Raji (cell line): ENCODE data around the gene STUB1.

Experiments used
- POLR2A ChIP-seq: IDR thresholded peaks from 2 replicates; pipeline ENCODE4 v1.6.1; 2011; ENCODE audit warnings: low read depth, low read length, control low read depth; ENCODE audit not compliant: insufficient read depth

The STUB1 gene

GRCh38 chr16:705431-706188, 25.4 kb downstream of the STUB1 start, which contains the start of gene FBXL16:
TSS of gene FBXL16 (minus strand) at chr16:705801. CDS start at chr16:697405, 8,396 bp downstream.
- no peak for TF ChIP-seq POLR2A

- TF ChIP-seq POLR2A: no peak
Observed at GRCh38 chr16:706189-707061, 26.2 kb downstream of the STUB1 start.

GRCh38 chr16:707062-707538, 26.9 kb downstream of the STUB1 start:
- TF ChIP-seq POLR2A: no peak

DNA sequence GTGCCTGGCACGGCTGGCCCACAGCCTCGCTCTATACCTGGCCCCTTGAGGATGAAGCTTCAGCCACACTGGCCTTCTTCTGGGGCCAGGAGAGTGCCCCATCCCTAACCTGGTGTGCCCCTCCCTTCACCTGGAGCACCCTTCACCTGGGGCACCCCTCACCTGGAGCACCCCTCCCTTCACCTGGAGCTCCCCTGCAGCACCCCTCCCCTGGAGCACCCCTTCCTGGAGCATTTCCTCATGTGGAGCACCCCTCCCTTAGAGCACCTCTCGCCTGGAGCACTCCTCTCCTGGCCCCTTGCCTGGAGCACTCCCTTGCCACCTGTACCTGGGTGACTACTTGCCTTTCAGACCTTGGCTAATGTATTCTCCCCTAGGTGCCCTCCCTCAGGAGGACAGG, 27.8 kb downstream of the STUB1 start:
- TF ChIP-seq POLR2A: no peak

GRCh38 chr16:708959-709358, 28.7 kb downstream of the STUB1 start:
- no peak for TF ChIP-seq POLR2A

DNA sequence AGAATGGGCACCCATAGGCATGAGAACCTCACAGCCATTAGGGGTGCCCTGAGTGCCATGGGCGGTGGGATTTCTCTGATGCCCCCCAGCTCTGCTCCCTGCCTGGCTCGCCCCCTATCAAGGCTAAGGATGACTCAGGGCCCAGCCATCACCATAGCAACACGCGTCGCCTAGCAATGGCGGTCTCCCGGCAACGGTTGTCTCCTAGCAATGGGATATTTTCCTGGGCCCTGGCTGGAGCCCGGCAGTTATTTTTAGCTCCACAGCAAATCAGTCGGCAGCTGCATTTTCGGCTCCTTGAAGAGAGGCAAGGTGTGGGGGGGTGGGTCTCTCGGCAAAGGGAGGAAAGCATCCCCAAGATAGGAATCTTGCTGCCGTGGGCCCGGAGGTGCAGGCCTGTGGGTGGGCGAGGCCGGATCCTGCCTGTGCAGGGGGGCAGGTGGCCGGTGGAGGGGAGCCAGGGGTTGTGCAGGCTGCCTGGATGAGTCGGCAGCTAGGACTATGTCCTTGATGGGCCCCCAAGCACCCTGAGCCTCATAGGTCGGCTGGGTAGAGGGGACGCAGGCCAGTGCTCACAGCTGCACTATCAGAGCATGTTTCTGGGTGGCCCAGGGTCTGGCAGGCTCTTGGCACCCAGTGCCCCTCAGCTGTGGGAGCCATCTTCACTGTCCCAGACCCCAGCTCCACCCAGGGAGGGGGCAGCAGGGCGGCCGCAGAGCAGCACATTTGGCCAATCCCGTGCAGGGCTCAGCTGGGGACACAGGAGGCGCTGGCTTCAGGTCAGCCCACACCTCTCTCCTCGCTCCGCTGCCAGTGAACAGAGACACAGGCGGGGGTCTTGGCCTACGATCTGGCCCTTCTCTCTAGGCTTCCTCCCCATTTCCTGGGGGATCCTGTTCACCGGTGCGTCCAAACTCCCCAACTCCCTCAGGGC, 29.6 kb downstream of the STUB1 start:
- TF ChIP-seq POLR2A: no peak

GRCh38 chr16:710500-711075, 30.4 kb downstream of the STUB1 start:
- TF ChIP-seq POLR2A: no peak

DNA sequence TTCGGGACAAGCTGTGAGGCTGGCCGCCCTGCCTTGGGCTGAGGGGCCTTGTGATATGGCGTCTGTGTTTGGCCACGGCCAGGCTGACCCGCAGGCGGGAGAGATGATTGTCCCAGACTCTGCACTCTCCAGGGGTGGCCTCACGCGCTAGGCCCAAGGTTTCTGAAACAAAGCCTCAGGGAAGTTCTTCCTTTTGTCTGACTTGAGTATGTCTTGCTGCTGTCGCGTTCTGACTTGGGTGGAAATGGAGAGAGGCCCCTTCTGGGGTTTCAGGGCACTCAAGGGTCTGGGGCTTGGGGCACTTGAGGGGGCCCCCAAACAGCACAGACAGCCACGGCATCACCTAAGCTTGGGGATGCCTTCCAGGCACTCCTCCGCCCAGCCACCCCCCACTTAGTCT, 30.9 kb downstream of the STUB1 start:
- TF ChIP-seq POLR2A: no peak

DNA sequence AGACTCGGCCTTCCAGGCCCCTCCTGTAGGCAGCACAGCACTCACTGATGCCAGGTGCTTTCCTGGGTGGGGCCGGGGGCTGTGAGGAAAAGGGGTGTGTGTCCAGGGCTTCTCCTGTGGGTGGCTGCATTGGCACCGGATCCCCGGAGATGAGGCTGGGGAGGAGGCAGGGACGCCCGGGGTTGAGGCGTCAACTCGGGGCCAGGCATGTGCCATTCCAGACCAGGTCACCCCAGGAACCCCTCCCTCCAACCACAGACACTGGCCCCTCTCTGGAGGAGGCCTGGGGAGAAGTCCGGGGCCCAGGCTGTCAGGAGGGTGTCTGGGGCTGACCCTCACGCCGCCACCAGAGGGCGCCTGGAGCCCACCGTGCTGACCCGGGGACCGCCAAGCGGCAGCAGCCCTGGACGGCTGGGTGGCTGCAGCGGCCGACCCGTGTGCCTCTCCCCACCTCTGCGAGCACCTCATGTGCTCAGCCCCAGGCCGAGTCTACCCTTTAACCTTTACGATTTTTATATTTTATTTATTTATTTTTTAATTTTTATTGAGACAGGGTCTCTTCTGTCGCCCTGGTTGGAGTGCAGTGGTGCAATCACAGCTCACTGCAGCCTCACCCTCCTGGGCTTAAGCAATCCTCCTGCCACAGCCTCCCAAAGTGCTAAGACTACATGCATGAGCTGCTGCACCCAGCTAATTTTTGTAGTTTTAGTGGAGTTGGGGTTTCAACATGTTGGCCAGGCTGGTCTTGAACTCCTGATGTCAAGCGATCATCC, 31.5 kb downstream of the STUB1 start:
- TF ChIP-seq POLR2A: no peak; the same call in 1 of the 2 replicates

- TF ChIP-seq POLR2A: no peak; the same call in 1 of the 2 replicates
Observed at GRCh38 chr16:714079-714478, 33.9 kb downstream of the STUB1 start.

GRCh38 chr16:714558-715476, 34.6 kb downstream of the STUB1 start, which contains the start of gene METRN:
TSS of gene METRN (plus strand) at chr16:715118. CDS start at chr16:715290, 172 bp downstream.
- no peak; the same call in 1 of the 2 replicates for TF ChIP-seq POLR2A

DNA sequence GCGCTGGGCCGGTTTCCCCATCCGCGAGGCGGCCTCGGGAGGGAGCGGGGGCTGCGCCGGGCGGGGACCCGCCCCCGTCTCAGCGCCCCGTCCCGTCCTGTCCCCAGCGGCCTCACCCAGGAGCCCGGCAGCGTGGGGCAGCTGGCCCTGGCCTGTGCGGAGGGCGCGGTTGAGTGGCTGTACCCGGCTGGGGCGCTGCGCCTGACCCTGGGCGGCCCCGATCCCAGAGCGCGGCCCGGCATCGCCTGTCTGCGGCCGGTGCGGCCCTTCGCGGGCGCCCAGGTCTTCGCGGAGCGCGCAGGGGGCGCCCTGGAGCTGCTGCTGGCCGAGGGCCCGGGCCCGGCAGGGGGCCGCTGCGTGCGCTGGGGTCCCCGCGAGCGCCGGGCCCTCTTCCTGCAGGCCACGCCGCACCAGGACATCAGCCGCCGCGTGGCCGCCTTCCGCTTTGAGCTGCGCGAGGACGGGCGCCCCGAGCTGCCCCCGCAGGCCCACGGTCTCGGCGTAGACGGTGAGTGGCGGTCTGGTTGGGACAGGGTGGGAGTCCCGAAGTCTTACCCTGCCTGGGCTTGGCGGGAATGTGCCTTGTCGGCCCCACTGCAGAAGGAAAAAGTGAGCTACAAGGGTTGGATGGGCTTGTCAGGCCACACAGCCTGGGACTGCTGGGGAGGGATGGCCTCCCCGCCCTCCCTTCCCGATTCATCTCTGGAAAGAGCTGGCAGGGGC, 35.4 kb downstream of the STUB1 start:
- peak; percentile 35; the same call in 1 of the 2 replicates for TF ChIP-seq POLR2A
